ENCODE results near the gene RDM1. TPM values are rescaled to one million over a fixed set of nuclear protein-coding genes. Genes with fewer than 3 reads are reported as not detected.

Gene RDM1
- total RNA-seq, 1 donor from 2014 or later, result 0.49 TPM

- no peaks in the 10 kb centered on the region for H3K4me1 ChIP-seq
- TF ChIP-seq POLR2A (IDR thresholded peaks at IDR 0.05) (no peak), CTCF (IDR thresholded peaks at IDR 0.05) (no peak), POLR2AphosphoS5 (IDR thresholded peaks at IDR 0.05; ENCODE audit: insufficient read depth in 1 of 2, low read depth in 1 of 2) (no peak)
- H3K27me3 ChIP-seq, result no peaks in the 10 kb centered on the region
- DNase-seq (ENCODE audit: extremely low spot score in 2 of 2), result no peak
- no peak overlapping the region for H3K4me3 ChIP-seq
- intact Hi-C loops (cut with DNase I), result no loop called here
- H3K27ac ChIP-seq, result no peak overlapping the region
- H3K9me3 ChIP-seq, result no peaks in the 10 kb centered on the region
- H3K36me3 ChIP-seq, result no peaks in the 10 kb centered on the region
These were observed 40.5 kb downstream of the RDM1 start for GRCh38 chr17:35889818-35890773.

- intact Hi-C loops (cut with DNase I), result no loop called here
- Histone ChIP-seq H3K9me3 (no peaks in the 10 kb centered on the region), H3K27ac (no peak overlapping the region), H3K4me1 (no peaks in the 10 kb centered on the region), H3K36me3 (no peaks in the 10 kb centered on the region), H3K27me3 (no peaks in the 10 kb centered on the region), H3K4me3 (no peak overlapping the region)
- no peak for DNase-seq (ENCODE audit: extremely low spot score in 2 of 2)
- TF ChIP-seq CTCF (IDR thresholded peaks at IDR 0.05) (no peak), POLR2AphosphoS5 (IDR thresholded peaks at IDR 0.05; ENCODE audit: insufficient read depth in 1 of 2, low read depth in 1 of 2) (no peak), POLR2A (IDR thresholded peaks at IDR 0.05) (no peak)
These were observed 41.3 kb downstream of the RDM1 start for GRCh38 chr17:35889241-35889640.

GRCh38 chr17:35879773-35880654 lies 50.6 kb downstream of the RDM1 start, which contains the start of gene CCL5:
TSS of gene CCL5 (minus strand) at chr17:35880360.
- no peaks in the 10 kb centered on the region for H3K4me1 ChIP-seq
- TF ChIP-seq CTCF (IDR thresholded peaks at IDR 0.05) (no peak), POLR2AphosphoS5 (IDR thresholded peaks at IDR 0.05; ENCODE audit: insufficient read depth in 1 of 2, low read depth in 1 of 2) (peak in 1 of 2 donors; percentile 41), POLR2A (IDR thresholded peaks at IDR 0.05) (no peak)
- H3K4me3 ChIP-seq, result peak within 1 kb of the TSS in 1 of 2 donors; percentile 4
- DNase-seq (ENCODE audit: extremely low spot score in 2 of 2), result no peak
- H3K27ac ChIP-seq, result no peak within 1 kb of the TSS
- intact Hi-C loops (cut with DNase I), result no loop called here
- H3K27me3 ChIP-seq, result no peaks in the 10 kb centered on the region
- H3K9me3 ChIP-seq, result no peaks in the 10 kb centered on the region
- no peaks in the 10 kb centered on the region for H3K36me3 ChIP-seq

- no peak overlapping the region for H3K4me3 ChIP-seq
These were observed 52.2 kb downstream of the RDM1 start for GRCh38 chr17:35878361-35878760.

More at GRCh38 chr17:35878361-35878760, 52.2 kb downstream of the RDM1 start:
- no peaks in the 10 kb centered on the region for H3K27me3 ChIP-seq
- TF ChIP-seq POLR2AphosphoS5 (IDR thresholded peaks at IDR 0.05; ENCODE audit: insufficient read depth in 1 of 2, low read depth in 1 of 2), result no peak
- TF ChIP-seq CTCF (IDR thresholded peaks at IDR 0.05), result no peak
- H3K9me3 ChIP-seq, result no peaks in the 10 kb centered on the region
- no peak for DNase-seq (ENCODE audit: extremely low spot score in 2 of 2)
- no peaks in the 10 kb centered on the region for H3K4me1 ChIP-seq
- H3K27ac ChIP-seq, result no peak overlapping the region
- no peaks in the 10 kb centered on the region for H3K36me3 ChIP-seq
- intact Hi-C loops (cut with DNase I), result no loop called here

All from vagina (tissue), 2 donors.